Stimulated activated CD8-positive, alpha-beta memory T cell treated with anti-CD3 and anti-CD28 coated beads, Interleukin-7, amount 100 ng/mL, for 24 hours (primary cell): ENCODE results near the gene CELF2.
"Not testable (repeated sequence)": the region's sequence is repeated elsewhere in the genome, so short reads cannot be mapped to it uniquely, and the experiment has no call there.

Experiments
- DNase-seq: peaks from one replicate; pipeline ENCODE4 v3.0.0-alpha.2; 2020; ENCODE audit warnings: low read depth

CELF2 gene

GRCh38 chr10:11017570-11018431, at the start of gene CELF2:
TSS of gene CELF2 (plus strand) at chr10:11017872. CDS start at chr10:11018090, 218 bp downstream.
- DNase-seq, result peak; percentile 2

GRCh38 chr10:10968257-10968588, 49.4 kb upstream of the CELF2 start:
- DNase-seq, result no peak

GRCh38 chr10:10973310-10973709, 44.4 kb upstream of the CELF2 start:
- DNase-seq, result no peak

- DNase-seq, result no peak
Measured at GRCh38 chr10:10975647-10976046, 42.0 kb upstream of the CELF2 start.

- no peak for DNase-seq
Measured at GRCh38 chr10:10976652-10977051, 41.0 kb upstream of the CELF2 start.

GRCh38 chr10:10977226-10977956, 40.3 kb upstream of the CELF2 start:
- no peak for DNase-seq

GRCh38 chr10:10977978-10978377, 39.7 kb upstream of the CELF2 start:
- no peak for DNase-seq

GRCh38 chr10:10985361-10985760, 32.3 kb upstream of the CELF2 start:
- DNase-seq, result no peak

GRCh38 chr10:10986606-10987005, 31.1 kb upstream of the CELF2 start:
- DNase-seq, result no peak

- no peak for DNase-seq
Measured at GRCh38 chr10:10987111-10987510, 30.6 kb upstream of the CELF2 start.

GRCh38 chr10:10989669-10990068, 28.0 kb upstream of the CELF2 start:
- no peak for DNase-seq

- DNase-seq, result no peak
Measured at GRCh38 chr10:10991144-10991543, 26.5 kb upstream of the CELF2 start.

GRCh38 chr10:10992072-10992471, 25.6 kb upstream of the CELF2 start:
- DNase-seq, result no peak

- no peak for DNase-seq
Measured at GRCh38 chr10:10992961-10993714, 24.5 kb upstream of the CELF2 start.

- DNase-seq, result no peak
Measured at GRCh38 chr10:10993785-10994184, 23.9 kb upstream of the CELF2 start.

- no peak for DNase-seq
Measured at GRCh38 chr10:10994360-10994759, 23.3 kb upstream of the CELF2 start.

GRCh38 chr10:10995120-10995519, 22.6 kb upstream of the CELF2 start:
- DNase-seq, result no peak

- DNase-seq, result no peak
Measured at GRCh38 chr10:10996966-10997620, 20.6 kb upstream of the CELF2 start.

- DNase-seq, result not testable (repeated sequence)
Measured at GRCh38 chr10:10999501-10999900, 18.2 kb upstream of the CELF2 start.

- no peak for DNase-seq
Measured at GRCh38 chr10:11002485-11002884, 15.2 kb upstream of the CELF2 start.

GRCh38 chr10:11002916-11003315, 14.8 kb upstream of the CELF2 start:
- no peak for DNase-seq

- DNase-seq, result no peak
Measured at GRCh38 chr10:11003679-11004078, 14.0 kb upstream of the CELF2 start.
